ENCODE measurements around the gene FIG4.

Gene FIG4

DNA sequence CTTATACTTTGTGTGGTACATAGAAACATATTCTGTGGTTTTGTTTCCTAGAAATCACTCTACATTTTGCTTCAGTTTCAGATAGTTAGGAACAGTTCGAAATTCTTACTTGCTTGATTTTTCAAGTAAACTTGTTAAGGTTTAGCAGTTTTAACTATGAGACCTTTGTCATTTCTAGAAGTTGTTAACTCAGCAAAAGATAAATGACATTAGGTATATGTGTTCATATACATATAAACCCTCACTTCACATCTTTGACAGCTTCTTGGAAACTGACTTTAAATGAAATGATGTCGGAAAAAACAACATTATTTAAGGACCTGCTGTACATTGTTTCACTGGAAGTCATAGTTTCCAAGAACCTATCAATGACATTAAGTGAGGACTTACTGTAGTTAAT lies 96.2 kb downstream of the FIG4 start:
- Mint-ChIP-seq H3K4me3 (no peak overlapping the region), H3K36me3 (ENCODE audit: low read depth) (peaks cover 25% of the 10 kb centered on the region), H3K27ac (no peak overlapping the region), H3K27me3 (ENCODE audit: low read depth) (no peaks in the 10 kb centered on the region), H3K4me1 (ENCODE audit: low read depth) (peaks cover 1% of the 10 kb centered on the region), H3K9me3 (peaks cover 8% of the 10 kb centered on the region)

DNA sequence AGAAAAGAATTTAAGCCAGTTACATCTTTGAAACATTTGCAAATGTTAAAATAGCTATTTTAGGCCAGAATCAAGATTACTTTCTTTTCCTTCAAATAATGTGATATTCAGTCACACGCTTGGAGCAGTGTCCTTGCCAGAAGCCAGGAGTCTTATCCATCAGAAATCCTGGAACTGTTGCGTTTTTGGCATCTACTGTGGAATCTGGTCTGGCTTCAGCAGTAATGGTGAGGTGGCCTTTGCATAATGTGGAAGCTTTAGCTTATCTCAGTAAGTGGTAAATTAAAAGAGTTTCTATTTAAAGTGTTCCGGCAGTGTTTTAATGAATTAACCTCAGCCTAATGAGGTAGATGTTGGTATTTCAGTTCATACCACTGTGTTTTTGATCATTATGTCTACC lies 97.6 kb downstream of the FIG4 start:
- H3K4me3 Mint-ChIP-seq = no peak overlapping the region
- H3K27ac Mint-ChIP-seq = no peak overlapping the region
- H3K4me1 Mint-ChIP-seq (ENCODE audit: low read depth) = peaks cover 4% of the 10 kb centered on the region
- H3K9me3 Mint-ChIP-seq = peaks cover 8% of the 10 kb centered on the region
- H3K36me3 Mint-ChIP-seq (ENCODE audit: low read depth) = peaks cover 25% of the 10 kb centered on the region
- H3K27me3 Mint-ChIP-seq (ENCODE audit: low read depth) = no peaks in the 10 kb centered on the region

DNA sequence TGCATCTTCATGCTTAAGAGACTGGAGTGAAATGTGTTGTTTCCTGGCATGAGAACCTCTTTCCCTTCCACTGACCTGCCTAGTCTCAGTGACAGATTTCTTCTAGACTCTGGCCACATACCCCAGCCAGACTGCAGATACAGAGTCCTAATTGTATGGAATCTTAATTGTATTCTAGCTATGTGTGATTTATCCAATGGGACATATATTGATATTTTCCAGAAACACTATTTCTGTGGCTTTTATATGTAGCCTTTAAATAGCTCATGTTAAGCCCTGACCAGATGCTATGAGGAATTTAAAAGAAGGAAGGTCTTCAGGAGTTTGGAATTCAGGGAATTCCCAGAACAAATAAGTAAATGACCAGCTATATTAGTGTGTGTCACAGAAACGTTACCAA lies 99.0 kb downstream of the FIG4 start:
- H3K27ac Mint-ChIP-seq = no peak overlapping the region
- H3K4me1 Mint-ChIP-seq (ENCODE audit: low read depth) = peaks cover 6% of the 10 kb centered on the region
- peaks cover 8% of the 10 kb centered on the region for H3K9me3 Mint-ChIP-seq
- peaks cover 21% of the 10 kb centered on the region for H3K36me3 Mint-ChIP-seq (ENCODE audit: low read depth)
- H3K27me3 Mint-ChIP-seq (ENCODE audit: low read depth) = no peaks in the 10 kb centered on the region
- H3K4me3 Mint-ChIP-seq = no peak overlapping the region

DNA sequence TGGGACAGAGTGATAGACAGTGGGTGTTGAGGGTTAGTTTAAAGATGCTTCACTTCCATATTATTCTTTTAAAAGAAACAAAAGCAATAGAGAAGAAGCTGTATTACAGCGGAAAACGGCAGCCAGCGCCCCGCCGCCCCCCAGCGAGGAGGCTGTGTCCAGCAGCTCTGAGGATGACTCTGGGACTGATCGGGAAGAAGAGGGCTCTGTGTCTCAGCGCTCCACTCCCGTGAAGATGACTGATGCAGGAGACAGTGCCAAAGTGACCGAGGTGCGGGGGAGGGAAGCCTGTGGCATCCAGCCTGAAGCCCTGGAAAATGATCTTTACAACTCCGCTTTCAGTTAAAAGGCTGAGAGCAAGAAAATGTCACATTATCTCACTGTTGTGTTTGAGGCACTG lies 100.2 kb downstream of the FIG4 start:
- Mint-ChIP-seq H3K27me3 (ENCODE audit: low read depth) (no peaks in the 10 kb centered on the region), H3K9me3 (peaks cover 6% of the 10 kb centered on the region)

DNA sequence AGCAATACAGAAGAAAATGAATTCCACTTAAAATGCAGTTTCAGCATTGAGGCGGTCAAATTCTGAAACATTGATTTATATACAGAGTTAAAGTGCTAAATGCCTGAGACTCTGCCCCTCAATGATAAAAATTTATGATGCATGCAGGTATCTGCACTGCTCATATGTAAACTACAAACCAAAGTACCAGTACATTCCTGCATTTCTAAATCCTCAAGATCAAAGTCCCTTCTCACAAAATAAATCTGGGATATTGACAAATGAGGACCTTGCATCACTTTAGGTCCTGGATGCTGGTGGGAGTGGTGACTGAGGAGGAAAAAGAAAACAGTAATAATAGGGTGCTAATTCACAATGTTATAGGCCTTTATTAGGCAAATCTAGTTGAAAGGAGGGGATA lies 101.9 kb downstream of the FIG4 start:
- Mint-ChIP-seq H3K27me3 (ENCODE audit: low read depth) (no peaks in the 10 kb centered on the region), H3K9me3 (no peaks in the 10 kb centered on the region), H3K4me3 (no peak overlapping the region), H3K36me3 (ENCODE audit: low read depth) (peaks cover 7% of the 10 kb centered on the region), H3K4me1 (ENCODE audit: low read depth) (peaks cover 5% of the 10 kb centered on the region), H3K27ac (no peak overlapping the region)

More for the DNA sequence above, 100.2 kb downstream of the FIG4 start:
- Mint-ChIP-seq H3K36me3 (ENCODE audit: low read depth) (peaks cover 15% of the 10 kb centered on the region), H3K4me3 (no peak overlapping the region), H3K4me1 (ENCODE audit: low read depth) (peaks cover 6% of the 10 kb centered on the region), H3K27ac (no peak overlapping the region)

DNA sequence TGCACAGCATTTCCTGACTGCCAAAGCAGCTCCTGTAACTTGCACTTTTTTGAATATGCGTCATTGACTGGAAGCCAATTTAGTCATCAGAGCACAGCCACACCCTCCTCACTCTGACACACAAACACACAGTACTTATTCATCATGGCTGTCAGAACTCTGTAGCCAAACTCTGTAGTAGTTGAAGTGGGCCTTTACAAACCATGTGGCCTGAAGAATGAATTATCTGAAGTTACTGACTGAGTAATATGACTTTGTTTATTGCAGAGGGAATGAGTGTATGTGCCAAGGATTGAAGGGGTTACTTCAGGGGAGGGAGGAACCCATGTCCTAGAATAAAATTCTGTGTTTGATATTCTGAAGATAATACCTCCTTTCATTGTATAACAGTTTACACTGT lies 102.7 kb downstream of the FIG4 start:
- Mint-ChIP-seq H3K27me3 (ENCODE audit: low read depth) (no peaks in the 10 kb centered on the region), H3K9me3 (no peaks in the 10 kb centered on the region), H3K4me1 (ENCODE audit: low read depth) (peaks cover 5% of the 10 kb centered on the region), H3K4me3 (no peak overlapping the region), H3K27ac (peak overlapping the region; percentile 85), H3K36me3 (ENCODE audit: low read depth) (peaks cover 3% of the 10 kb centered on the region)

DNA sequence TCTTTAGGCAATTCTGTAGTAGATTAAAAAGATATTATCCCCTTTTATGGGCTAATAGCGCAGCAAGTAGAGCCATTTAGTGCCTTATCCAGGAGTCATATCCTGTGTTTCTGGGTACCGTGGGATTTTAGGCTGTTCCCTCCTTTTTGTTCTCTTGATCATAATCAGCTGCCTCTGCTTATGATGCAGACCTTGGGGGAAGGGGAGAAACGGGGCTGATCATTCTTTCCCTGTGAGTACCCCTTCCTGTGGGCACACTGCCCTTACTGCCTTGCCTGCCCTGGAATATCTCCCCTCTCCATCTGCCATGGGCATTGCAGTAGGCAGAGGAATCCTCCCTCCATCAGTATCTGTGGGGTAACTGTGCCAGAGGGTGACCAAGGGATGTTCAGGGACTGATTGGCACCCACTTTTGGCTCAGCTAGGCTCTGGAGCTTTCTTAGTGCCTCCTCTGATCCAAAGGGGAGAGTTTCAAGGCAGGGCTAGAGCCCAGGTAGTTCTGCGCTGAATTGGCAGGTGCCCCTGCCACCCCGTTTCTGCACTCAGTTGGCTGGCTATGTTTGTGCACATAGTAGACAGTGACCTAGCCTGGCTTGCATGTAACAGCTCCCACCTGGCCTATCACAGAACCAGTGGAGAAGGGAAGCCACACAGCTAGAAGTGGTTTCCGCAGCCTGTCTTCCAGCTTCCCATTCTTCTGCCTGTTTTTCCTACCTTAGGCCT lies 103.3 kb downstream of the FIG4 start:
- H3K36me3 Mint-ChIP-seq (ENCODE audit: low read depth) = peaks cover 3% of the 10 kb centered on the region
- H3K27me3 Mint-ChIP-seq (ENCODE audit: low read depth) = no peaks in the 10 kb centered on the region
- H3K4me1 Mint-ChIP-seq (ENCODE audit: low read depth) = peaks cover 5% of the 10 kb centered on the region
- H3K4me3 Mint-ChIP-seq = no peak overlapping the region
- H3K27ac Mint-ChIP-seq = peak overlapping the region; percentile 85
- H3K9me3 Mint-ChIP-seq = no peaks in the 10 kb centered on the region

DNA sequence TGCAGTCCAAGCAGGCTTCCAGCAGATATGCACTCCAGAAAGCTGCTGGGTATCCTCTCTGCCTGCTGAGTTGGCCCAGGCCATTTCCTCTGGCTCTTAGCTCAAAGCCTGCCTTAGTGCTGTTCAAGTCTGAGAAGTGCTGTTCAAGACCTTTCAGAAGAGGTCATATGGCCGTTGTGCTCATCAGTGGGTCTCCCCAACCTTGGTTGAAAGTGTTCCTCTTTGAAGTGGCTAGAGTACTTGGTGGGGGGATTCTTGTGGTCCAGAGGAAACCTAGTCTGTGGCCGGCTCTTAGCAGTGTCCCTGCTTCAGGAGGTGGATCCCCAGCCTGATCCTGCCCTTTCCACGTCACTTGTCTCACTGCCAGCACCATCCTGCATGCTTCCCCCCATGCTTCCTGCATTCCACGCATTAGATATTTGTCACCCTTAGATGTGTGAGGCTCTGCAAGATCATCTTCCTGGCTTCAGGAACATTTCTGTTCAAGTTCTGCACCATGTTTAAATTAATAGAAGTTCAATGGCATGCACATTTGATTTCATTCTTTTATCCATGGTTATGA lies 105.0 kb downstream of the FIG4 start:
- H3K4me3 Mint-ChIP-seq = no peak overlapping the region
- no peaks in the 10 kb centered on the region for H3K27me3 Mint-ChIP-seq (ENCODE audit: low read depth)
- H3K36me3 Mint-ChIP-seq (ENCODE audit: low read depth) = peaks cover 3% of the 10 kb centered on the region
- no peak overlapping the region for H3K27ac Mint-ChIP-seq
- H3K4me1 Mint-ChIP-seq (ENCODE audit: low read depth) = peaks cover 5% of the 10 kb centered on the region
- H3K9me3 Mint-ChIP-seq = no peaks in the 10 kb centered on the region

DNA sequence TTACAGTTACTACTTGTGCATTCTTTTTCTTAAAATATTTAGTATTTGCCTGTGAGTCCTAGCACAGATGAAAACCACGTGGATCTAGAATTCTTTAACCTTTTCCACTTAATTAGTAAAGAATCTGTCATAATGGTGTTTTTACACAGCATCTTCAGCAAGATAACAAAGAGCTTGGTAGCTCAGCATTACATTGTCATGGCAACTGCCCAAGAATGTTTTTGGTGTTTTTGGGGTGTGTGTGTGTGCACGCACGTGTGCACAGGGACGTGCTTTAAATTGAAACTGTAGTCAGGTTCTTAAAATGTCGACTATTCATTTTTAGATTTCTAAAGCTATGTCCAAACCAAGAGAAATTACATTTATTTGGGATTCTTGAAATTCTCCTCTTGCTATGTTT lies 108.0 kb downstream of the FIG4 start:
- no peaks in the 10 kb centered on the region for H3K9me3 Mint-ChIP-seq
- no peak overlapping the region for H3K4me3 Mint-ChIP-seq
- no peaks in the 10 kb centered on the region for H3K4me1 Mint-ChIP-seq (ENCODE audit: low read depth)
- no peak overlapping the region for H3K27ac Mint-ChIP-seq
- peaks cover 2% of the 10 kb centered on the region for H3K36me3 Mint-ChIP-seq (ENCODE audit: low read depth)
- H3K27me3 Mint-ChIP-seq (ENCODE audit: low read depth) = no peaks in the 10 kb centered on the region

DNA sequence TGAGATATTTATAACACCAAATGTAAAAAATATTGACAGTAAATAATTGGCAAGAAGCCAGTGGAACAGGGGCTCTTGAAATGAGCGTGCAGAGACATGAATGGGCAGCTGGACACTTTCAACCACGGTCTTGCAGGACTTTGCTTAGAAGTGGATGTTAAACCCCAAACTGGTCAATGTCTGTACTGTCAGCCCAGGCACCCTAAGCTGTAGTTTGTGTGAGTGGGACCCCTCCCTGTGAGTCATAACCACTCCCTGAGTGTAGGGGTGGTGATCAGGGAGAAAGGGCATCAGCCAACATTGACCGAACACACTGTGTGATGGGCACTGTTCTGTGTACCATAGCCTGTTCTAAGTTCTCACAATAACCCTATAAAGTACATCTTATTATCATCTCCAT lies 108.6 kb downstream of the FIG4 start:
- Mint-ChIP-seq H3K4me3 (no peak overlapping the region), H3K9me3 (no peaks in the 10 kb centered on the region), H3K27me3 (ENCODE audit: low read depth) (no peaks in the 10 kb centered on the region), H3K27ac (no peak overlapping the region), H3K4me1 (ENCODE audit: low read depth) (no peaks in the 10 kb centered on the region), H3K36me3 (ENCODE audit: low read depth) (peaks cover 2% of the 10 kb centered on the region)

DNA sequence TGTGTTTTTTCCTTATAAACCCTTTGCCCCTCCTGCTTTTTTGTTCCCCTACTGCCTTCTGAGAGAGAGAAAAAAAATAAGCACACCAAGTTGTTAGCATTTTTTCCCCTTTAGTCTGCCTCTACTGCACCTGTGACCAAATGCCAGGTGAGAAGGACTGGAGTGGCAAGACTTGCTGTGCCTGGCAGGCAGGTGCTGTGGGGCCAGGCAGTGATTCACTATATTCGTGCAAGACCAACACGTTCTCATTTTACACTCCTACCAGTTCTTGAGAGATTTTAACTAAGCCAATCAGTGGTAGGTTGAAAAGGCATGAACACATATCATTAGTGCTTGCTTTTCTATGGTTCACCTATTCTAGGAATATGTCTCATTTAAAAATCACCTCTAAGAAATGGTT lies 109.7 kb downstream of the FIG4 start:
- Mint-ChIP-seq H3K9me3 (no peaks in the 10 kb centered on the region), H3K27me3 (ENCODE audit: low read depth) (no peaks in the 10 kb centered on the region), H3K4me1 (ENCODE audit: low read depth) (no peaks in the 10 kb centered on the region), H3K36me3 (ENCODE audit: low read depth) (peaks cover 2% of the 10 kb centered on the region), H3K27ac (no peak overlapping the region), H3K4me3 (no peak overlapping the region)

DNA sequence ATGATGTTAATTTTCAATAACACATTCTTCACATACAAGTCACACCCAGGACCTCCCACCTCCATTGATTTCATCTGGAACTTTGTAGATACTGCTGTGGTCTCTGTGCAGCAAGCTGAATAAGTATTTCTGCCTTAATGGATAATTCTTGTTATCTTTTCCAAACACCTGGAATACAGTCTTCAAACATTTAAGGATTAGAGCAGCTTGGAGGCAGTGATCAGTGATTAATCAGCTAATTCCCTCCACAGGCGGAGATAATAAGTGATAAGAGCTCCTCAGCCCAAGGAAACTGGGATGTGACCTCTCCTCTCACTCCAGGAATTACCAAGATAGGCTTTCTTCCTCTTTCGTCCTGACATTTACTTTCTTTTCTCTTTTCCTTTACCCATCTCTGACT lies 110.7 kb downstream of the FIG4 start:
- Mint-ChIP-seq H3K4me3 (no peak overlapping the region), H3K27me3 (ENCODE audit: low read depth) (no peaks in the 10 kb centered on the region), H3K9me3 (no peaks in the 10 kb centered on the region), H3K27ac (no peak overlapping the region), H3K36me3 (ENCODE audit: low read depth) (no peaks in the 10 kb centered on the region), H3K4me1 (ENCODE audit: low read depth) (no peaks in the 10 kb centered on the region)

DNA sequence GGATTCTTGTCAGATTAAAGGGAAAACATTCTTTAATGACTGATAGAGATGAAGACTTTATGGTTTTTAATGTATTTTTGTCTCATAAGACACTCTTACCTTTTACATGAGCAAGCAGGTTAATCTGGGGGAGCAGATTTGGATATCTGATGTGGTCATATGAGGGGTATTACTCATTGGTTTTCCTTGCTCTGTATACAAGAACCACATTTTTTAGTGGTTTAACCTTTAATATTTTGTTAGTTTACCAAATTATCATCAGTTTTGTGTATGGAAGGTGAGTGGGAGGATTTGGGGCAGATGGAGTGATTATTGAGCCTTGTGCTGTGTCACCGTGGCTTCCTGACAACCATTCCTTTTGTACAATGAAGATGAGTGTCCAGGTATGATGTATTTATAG lies 112.9 kb downstream of the FIG4 start:
- H3K4me1 Mint-ChIP-seq (ENCODE audit: low read depth) = no peaks in the 10 kb centered on the region
- no peak overlapping the region for H3K4me3 Mint-ChIP-seq
- H3K9me3 Mint-ChIP-seq = no peaks in the 10 kb centered on the region
- H3K36me3 Mint-ChIP-seq (ENCODE audit: low read depth) = no peaks in the 10 kb centered on the region
- H3K27ac Mint-ChIP-seq = no peak overlapping the region
- no peaks in the 10 kb centered on the region for H3K27me3 Mint-ChIP-seq (ENCODE audit: low read depth)

DNA sequence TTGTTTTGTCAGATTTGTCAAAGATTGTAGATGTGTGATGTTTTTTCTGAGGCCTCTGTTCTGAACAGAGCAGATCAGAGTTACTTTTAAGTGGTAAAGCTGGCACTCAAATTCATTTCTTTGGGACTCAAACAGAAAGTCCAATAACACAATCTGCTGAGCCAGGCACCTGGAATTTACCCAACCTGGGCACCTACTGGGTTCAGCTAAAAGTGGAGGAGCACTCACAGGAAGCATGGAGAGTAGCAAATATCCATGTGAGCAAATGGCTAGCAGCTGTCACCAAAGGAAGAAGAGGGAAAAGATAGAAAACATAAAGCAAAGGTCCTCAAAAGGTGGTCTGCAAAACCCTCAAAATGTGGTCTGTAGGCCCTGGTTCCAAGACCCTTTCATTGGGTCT lies 116.8 kb downstream of the FIG4 start:
- Mint-ChIP-seq H3K27ac (no peak overlapping the region), H3K4me3 (no peak overlapping the region), H3K4me1 (ENCODE audit: low read depth) (no peaks in the 10 kb centered on the region), H3K9me3 (no peaks in the 10 kb centered on the region), H3K36me3 (ENCODE audit: low read depth) (no peaks in the 10 kb centered on the region), H3K27me3 (ENCODE audit: low read depth) (no peaks in the 10 kb centered on the region)

DNA sequence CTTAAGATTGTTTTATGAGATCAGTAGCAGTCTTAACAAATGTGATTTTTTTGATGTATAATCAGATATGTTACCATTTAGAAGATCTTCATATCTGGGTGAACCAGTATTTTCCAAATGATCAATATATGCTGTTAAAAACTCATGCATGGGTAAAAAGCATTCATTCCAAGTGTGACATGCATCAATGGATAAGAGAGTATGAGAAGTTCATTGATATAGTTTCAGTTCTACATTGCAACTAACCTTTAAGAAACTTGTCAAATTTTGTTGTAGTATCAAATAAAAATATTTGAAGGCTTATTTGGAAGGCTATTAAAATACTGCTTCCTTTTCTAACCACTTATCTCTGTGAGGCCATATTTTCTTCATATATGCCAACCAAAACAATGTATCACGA lies 117.7 kb downstream of the FIG4 start:
- no peaks in the 10 kb centered on the region for H3K9me3 Mint-ChIP-seq
- no peaks in the 10 kb centered on the region for H3K4me1 Mint-ChIP-seq (ENCODE audit: low read depth)
- no peak overlapping the region for H3K4me3 Mint-ChIP-seq
- H3K36me3 Mint-ChIP-seq (ENCODE audit: low read depth) = no peaks in the 10 kb centered on the region
- H3K27me3 Mint-ChIP-seq (ENCODE audit: low read depth) = no peaks in the 10 kb centered on the region
- no peak overlapping the region for H3K27ac Mint-ChIP-seq
